Stimulated activated CD4-positive, alpha-beta T cell treated with anti-CD3 and anti-CD28 coated beads, TNF-alpha, amount 100 ng/mL, for 1 hour (primary cell): ENCODE data around the gene KIF21A.
"Not testable (repeated sequence)": the region's sequence is repeated elsewhere in the genome, so short reads cannot be mapped to it uniquely, and the experiment has no call there.

Experiments used
- DNase-seq, 3 donors: peaks; one replicate each; pipeline ENCODE4 v3.0.0-alpha.2; 2020; ENCODE audit warnings: low read depth in 3 of 3, low spot score in 1 of 3

KIF21A gene

GRCh38 chr12:39443081-39443928 is at the start of gene KIF21A:
Gene KIF21A (minus strand): TSS chr12:39443120. CDS start chr12:39442970, 150 bp downstream.
- DNase-seq = peak; percentile 72 to 76 (median 74)

GRCh38 chr12:39490500-39491282 is 47.8 kb upstream of the KIF21A start:
- no peak for DNase-seq

- DNase-seq = no peak
Measured at GRCh38 chr12:39483597-39483996, 40.7 kb upstream of the KIF21A start.

- DNase-seq = no peak
Measured at GRCh38 chr12:39483042-39483441, 40.1 kb upstream of the KIF21A start.

- no peak for DNase-seq
Measured at GRCh38 chr12:39476894-39477293, 34.0 kb upstream of the KIF21A start.

GRCh38 chr12:39476121-39476520 is 33.2 kb upstream of the KIF21A start:
- no peak for DNase-seq

GRCh38 chr12:39475136-39475535 is 32.2 kb upstream of the KIF21A start:
- not testable (repeated sequence) for DNase-seq

- no peak for DNase-seq
Measured at GRCh38 chr12:39467432-39467870, 24.5 kb upstream of the KIF21A start.

GRCh38 chr12:39464976-39465695 is 22.2 kb upstream of the KIF21A start:
- no peak for DNase-seq

- no peak for DNase-seq
Measured at GRCh38 chr12:39461059-39461458, 18.1 kb upstream of the KIF21A start.

- no peak for DNase-seq
Measured at GRCh38 chr12:39459027-39459434, 16.1 kb upstream of the KIF21A start.

- DNase-seq = no peak
Measured at GRCh38 chr12:39451977-39452376, 9.1 kb upstream of the KIF21A start.

GRCh38 chr12:39448038-39448437 is 5.1 kb upstream of the KIF21A start:
- no peak for DNase-seq

GRCh38 chr12:39443929-39444209 is 949 bp upstream of the KIF21A start:
- no peak for DNase-seq

- no peak for DNase-seq
Measured at GRCh38 chr12:39442831-39443080, 164 bp downstream of the KIF21A start.

GRCh38 chr12:39441963-39442830 is 723 bp downstream of the KIF21A start:
- DNase-seq = peak in 2 of 3 donors; percentile 3 to 29

- DNase-seq = no peak
Measured at GRCh38 chr12:39441189-39441962, 1.5 kb downstream of the KIF21A start.

GRCh38 chr12:39440781-39441180 is 2.1 kb downstream of the KIF21A start:
- DNase-seq = no peak

GRCh38 chr12:39440101-39440500 is 2.8 kb downstream of the KIF21A start:
- DNase-seq = no peak

- DNase-seq = no peak
Measured at GRCh38 chr12:39435531-39435930, 7.4 kb downstream of the KIF21A start.
